IPS-15b (cell line): ENCODE results near the gene CHST8.

Experiments
- H3K27me3 ChIP-seq: one replicate; pipeline ENCODE4 v1.6.1; 2013; ENCODE audit warnings: low read length; ENCODE audit not compliant: control insufficient read depth, insufficient read depth
- H3K36me3 ChIP-seq: one replicate; pipeline ENCODE4 v1.6.1; 2013; ENCODE audit warnings: low read length; ENCODE audit not compliant: control insufficient read depth, insufficient read depth
- H3K4me1 ChIP-seq: one replicate; pipeline ENCODE4 v1.6.1; 2013; ENCODE audit warnings: mild to moderate bottlenecking, low read length; ENCODE audit not compliant: control insufficient read depth, insufficient read depth
- H3K4me3 ChIP-seq: one replicate; pipeline ENCODE4 v1.5.1; 2013; ENCODE audit warnings: low read depth, low read length
- H3K9ac ChIP-seq: one replicate; pipeline ENCODE4 v1.6.1; 2013; ENCODE audit warnings: low read depth, mild to moderate bottlenecking, low read length
- H3K9me3 ChIP-seq: one replicate; pipeline ENCODE4 v1.6.1; 2013; ENCODE audit warnings: mild to moderate bottlenecking, low read length; ENCODE audit not compliant: control insufficient read depth, insufficient read depth

CHST8 gene

DNA sequence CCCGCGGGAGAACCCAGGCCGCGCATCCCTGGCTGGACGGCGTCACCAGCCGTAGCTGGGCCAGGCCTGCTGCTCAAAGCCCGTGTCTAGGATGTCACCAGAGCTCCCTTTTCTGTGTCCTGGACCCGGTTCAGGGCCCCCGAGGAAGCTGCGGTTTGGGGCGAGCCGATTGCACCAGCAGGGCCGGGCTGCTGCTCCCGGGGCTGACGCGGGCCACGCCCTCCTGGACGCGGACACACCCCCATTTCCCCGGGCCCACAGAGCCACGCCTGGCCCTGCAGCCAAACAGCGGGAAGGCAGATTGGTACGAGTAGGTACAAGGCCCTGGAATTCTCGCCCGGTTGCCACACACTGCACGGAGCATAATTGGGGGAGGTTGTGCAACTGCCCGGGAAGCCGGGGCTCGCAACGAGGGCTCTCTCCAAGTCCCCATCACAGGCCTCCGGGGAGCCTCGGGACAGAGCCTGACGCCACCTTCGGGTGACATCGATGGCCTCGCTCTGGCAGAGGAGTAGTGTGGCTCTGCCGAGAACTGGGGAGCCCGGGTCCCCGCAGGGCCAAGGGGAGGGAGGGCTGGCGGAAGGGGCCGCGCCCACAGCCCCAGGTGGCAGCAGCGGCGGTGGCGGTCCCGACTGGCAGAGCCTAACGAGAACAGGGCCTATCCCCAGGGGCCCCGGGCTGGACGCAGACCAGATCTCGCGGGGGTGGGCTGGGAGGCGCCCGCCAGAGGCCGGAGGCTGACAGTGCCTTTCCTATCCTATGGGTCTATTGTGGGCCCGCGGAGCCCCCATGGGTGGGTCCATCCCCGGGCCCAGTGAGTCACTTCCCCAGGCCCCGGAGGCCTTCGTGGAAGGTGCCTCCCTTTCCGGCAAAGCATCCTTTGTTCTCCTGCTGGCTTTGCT, 198.4 kb downstream of the CHST8 start:
- H3K36me3 ChIP-seq, result no peaks in the 10 kb centered on the region
- peaks cover 4% of the 10 kb centered on the region for H3K27me3 ChIP-seq
- peak overlapping the region; percentile 24 for H3K9ac ChIP-seq
- H3K4me3 ChIP-seq, result peak overlapping the region; percentile 59
- no peaks in the 10 kb centered on the region for H3K9me3 ChIP-seq
- H3K4me1 ChIP-seq, result peaks cover 3% of the 10 kb centered on the region

DNA sequence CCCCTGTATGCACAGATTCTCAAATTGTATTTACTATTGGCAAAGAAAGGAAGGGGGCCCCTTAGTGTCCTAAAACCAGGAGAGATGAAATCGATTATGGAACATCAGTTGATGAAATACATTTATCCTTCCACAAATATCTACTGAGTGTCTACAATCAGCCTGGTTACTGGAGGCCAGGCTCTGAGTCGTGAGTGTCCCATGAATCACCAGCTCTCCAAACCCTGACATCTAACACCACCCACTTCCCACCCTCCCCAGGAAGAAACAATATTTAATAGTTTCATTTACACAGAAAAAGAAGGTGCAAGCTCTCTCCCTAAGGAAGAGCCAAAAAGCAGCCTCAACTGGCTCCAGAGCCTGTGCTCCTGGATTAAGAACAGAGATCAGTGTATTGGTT, 200.1 kb downstream of the CHST8 start:
- Histone ChIP-seq H3K9ac (no peak overlapping the region), H3K4me3 (no peak overlapping the region), H3K36me3 (no peaks in the 10 kb centered on the region)

More for the DNA sequence above, 200.1 kb downstream of the CHST8 start:
- H3K27me3 ChIP-seq, result peaks cover 4% of the 10 kb centered on the region
- H3K9me3 ChIP-seq, result no peaks in the 10 kb centered on the region
- peaks cover 3% of the 10 kb centered on the region for H3K4me1 ChIP-seq
